ENCODE results near the gene IQCK.

- TF ChIP-seq POLR2A (IDR thresholded peaks at IDR 0.05): no peak
- TF ChIP-seq CTCF (IDR thresholded peaks at IDR 0.05): no peak
- TF ChIP-seq POLR2AphosphoS5 (IDR thresholded peaks at IDR 0.05): no peak
Observed at GRCh38 chr16:19854543-19854876, 136.4 kb downstream of the IQCK start.

Data from breast epithelium (tissue), 3 donors.